ENCODE data around the gene GNL1. TPM values are rescaled to one million over a fixed set of nuclear protein-coding genes. Genes with fewer than 3 reads are reported as not detected.

The GNL1 gene, protein sequence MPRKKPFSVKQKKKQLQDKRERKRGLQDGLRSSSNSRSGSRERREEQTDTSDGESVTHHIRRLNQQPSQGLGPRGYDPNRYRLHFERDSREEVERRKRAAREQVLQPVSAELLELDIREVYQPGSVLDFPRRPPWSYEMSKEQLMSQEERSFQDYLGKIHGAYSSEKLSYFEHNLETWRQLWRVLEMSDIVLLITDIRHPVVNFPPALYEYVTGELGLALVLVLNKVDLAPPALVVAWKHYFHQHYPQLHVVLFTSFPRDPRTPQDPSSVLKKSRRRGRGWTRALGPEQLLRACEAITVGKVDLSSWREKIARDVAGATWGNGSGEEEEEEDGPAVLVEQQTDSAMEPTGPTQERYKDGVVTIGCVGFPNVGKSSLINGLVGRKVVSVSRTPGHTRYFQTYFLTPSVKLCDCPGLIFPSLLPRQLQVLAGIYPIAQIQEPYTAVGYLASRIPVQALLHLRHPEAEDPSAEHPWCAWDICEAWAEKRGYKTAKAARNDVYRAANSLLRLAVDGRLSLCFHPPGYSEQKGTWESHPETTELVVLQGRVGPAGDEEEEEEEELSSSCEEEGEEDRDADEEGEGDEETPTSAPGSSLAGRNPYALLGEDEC
- total RNA-seq = 66.9 and 78.9 TPM in 2 replicates

DNA sequence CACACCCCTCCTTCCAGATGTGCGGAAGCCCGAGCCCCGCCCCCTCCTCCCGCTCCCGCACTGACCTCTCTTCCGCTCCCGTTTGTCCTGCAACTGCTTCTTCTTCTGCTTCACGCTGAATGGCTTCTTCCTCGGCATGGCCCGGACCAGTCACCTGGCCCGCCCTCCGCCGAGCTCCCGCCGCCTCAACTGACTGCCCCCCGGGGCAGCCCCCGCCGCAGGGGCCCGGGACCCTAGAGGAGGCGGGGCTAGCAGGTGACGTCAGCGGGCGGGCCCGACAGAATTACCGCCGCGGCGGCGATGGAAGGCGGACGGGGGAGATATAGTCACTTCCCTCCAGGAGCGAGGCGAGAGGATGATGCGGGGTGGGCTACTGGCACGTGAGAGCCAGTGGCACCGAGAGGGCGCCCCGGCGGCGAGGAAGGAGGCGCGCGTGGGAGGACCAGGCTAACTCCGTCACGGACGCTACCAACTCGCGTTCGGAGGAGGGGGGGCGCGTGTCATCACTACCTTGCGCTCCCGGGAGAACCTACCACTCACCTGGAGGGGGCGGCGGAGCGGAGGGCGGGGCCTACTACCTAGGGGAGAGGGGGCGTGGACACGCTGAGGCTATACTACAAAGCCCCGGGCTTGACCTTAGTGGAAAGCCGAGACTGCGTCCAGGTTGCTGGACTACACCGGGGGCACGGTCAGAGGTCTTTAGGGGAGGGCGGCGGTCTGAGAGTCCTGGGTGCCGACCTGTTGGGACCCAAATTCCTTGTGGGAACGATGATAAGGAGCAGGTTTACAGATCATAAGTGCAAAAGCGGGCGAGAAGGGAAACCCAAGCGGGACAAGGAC lies at the start of gene GNL1:
Gene GNL1, minus strand, starts transcription at position 424 of the 840 bp plus-strand sequence. Its CDS starts 286 bp downstream, at position 138.

DNA sequence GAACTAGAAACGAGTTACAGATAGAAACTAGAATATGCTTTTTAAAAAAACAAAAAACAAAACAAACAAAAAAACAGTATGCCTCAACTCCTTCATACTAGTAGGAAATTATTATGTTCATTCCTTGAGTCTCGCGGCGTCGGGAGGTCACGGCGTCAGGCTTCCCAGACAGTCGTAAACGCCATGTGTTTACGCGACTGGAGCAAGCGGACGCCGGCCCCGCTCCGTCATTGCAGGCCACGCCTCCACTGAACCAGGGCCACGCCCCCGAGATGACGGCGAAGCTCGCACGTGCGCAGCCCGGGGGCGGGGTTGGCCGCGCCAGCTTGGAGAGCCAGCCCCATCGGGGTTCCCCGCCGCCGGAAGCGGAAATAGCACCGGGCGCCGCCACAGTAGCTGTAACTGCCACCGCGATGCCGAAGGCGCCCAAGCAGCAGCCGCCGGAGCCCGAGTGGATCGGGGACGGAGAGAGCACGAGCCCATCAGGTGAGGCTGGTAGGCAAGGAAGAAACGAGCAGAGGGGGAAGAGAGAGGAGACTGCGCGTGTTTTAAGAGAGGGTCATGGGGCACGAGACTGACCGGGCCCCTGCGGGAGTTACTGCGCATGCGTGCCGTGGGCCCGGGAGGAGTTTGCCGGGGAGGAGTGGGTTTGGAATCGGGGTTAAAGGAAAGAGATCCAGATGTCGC lies 14.9 kb upstream of the GNL1 start, which contains the start of gene ABCF1:
Gene ABCF1, plus strand, starts transcription at position 368 of the 687 bp plus-strand sequence. Its CDS starts 46 bp downstream, at position 414.

DNA sequence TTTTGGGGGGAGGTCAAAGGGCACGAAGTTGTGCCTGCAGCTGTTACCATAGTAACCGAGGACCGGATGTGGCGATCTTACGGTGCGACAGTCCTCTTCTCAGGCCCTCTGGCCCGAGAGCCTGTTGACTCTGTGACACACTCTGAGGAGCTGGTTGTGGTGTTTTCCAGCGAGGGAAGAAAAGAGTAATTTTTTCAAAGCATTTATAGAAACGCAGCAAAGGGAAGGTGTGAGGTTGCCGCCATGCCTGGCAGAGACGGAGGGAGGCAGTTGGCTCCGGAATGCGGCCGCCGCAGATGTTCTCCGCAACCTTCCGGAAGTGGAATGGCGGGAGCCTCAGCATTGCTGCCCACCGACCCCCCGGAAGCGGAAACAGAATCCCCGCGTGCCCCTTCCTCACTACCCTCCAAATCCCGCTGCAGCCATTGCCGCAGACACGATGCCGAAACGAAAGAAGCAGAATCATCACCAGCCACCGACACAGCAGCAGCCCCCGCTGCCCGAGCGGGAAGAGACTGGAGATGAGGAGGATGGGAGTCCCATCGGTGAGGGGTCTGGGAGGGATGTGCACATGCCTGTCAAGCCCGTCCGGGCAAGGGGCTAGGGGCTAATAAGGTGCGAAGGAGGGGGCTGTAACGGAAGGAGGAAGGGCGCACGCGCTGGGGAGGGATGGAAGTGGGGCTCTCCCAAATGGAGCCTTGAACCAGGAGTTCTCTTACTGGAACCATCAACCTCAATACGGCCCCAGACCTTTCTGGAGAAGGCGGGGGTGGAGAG lies 805 bp upstream of the GNL1 start, which contains the start of gene PRR3:
Gene PRR3, plus strand, starts transcription at position 390 of the 777 bp plus-strand sequence. Its CDS starts 50 bp downstream, at position 440.

Other genes with a start within 250 kb of the GNL1 start
- gene TRIM39, start 229.6 kb downstream of the GNL1 start, total RNA-seq = 12.7 and 13.6 TPM in 2 replicates
- gene RPP21, start 211.3 kb downstream of the GNL1 start, total RNA-seq = 27.9 and 52.3 TPM in 2 replicates
- gene HLA-E, start 67.0 kb downstream of the GNL1 start, total RNA-seq = 218 and 355 TPM in 2 replicates
- 4.1 and 5.1 TPM in 2 replicates for gene PRR3, start 806 bp upstream of the GNL1 start, total RNA-seq
- 38.4 and 58.2 TPM in 2 replicates for gene ABCF1, start 15.0 kb upstream of the GNL1 start, total RNA-seq
- gene PPP1R10, start 60.8 kb upstream of the GNL1 start, total RNA-seq = 22.4 and 23.5 TPM in 2 replicates
- 56.9 and 72.3 TPM in 2 replicates for gene MRPS18B, start 61.4 kb upstream of the GNL1 start, total RNA-seq
- 3.0 and 6.3 TPM in 2 replicates for gene ATAT1, start 70.4 kb upstream of the GNL1 start, total RNA-seq
- 3.2 and 6.0 TPM in 2 replicates for gene C6orf136, start 90.6 kb upstream of the GNL1 start, total RNA-seq
- 31.7 and 37.1 TPM in 2 replicates for gene DHX16, start 116.5 kb upstream of the GNL1 start, total RNA-seq
- 46.5 and 75.9 TPM in 2 replicates for gene PPP1R18, start 130.2 kb upstream of the GNL1 start, total RNA-seq
- gene NRM, start 134.5 kb upstream of the GNL1 start, total RNA-seq = 3.1 and 4.9 TPM in 2 replicates
- gene MDC1, start 160.8 kb upstream of the GNL1 start, total RNA-seq = 5.3 and 10.9 TPM in 2 replicates
- gene TUBB, start 163.9 kb upstream of the GNL1 start, total RNA-seq = 916 and 957 TPM in 2 replicates
- 122 and 134 TPM in 2 replicates for gene FLOT1, start 186.2 kb upstream of the GNL1 start, total RNA-seq
- gene IER3, start 188.1 kb upstream of the GNL1 start, total RNA-seq = 14.7 and 23.0 TPM in 2 replicates